H1 (cell line): ENCODE results near the gene UQCR10. TPM values are rescaled to one million over a fixed set of nuclear protein-coding genes. Genes with fewer than 3 reads are reported as not detected.

ENCODE experiments used
- CHD2 ChIP-seq: IDR thresholded peaks from 2 replicates; pipeline ENCODE4 v1.6.1; 2012; ENCODE audit warnings: low read length, improper control_type of control experiment
- CREB1 ChIP-seq: IDR thresholded peaks from 2 replicates; pipeline ENCODE4 v1.6.1; 2012; ENCODE audit warnings: inconsistent platforms
- FOSL1 ChIP-seq: IDR thresholded peaks from 2 replicates; pipeline ENCODE4 v1.6.1; 2011; ENCODE audit warnings: mild to moderate bottlenecking, low read depth, low read length, moderate library complexity; ENCODE audit not compliant: insufficient read depth
- POU5F1 ChIP-seq: IDR thresholded peaks from 2 replicates; pipeline ENCODE4 v1.6.1; 2011; ENCODE audit warnings: low read depth, mild to moderate bottlenecking, low read length, moderate library complexity
- SIRT6 ChIP-seq: IDR thresholded peaks from one replicate; pipeline ENCODE4 v1.7.1; 2012; ENCODE audit warnings: low read length, inconsistent platforms
- polyA plus RNA-seq, 7 experiments: library from polyadenylated mRNA; depleted of rRNA in 3 of 7; stranded (reverse) in 5 of 7; unstranded in 2 of 7; fragments of >200 nt in 5 of 7; fragments of 200-250 nt in 2 of 7; gene quantifications; 1 replicate in 5 of 7; 2 replicates in 1 of 7; 4 replicates in 1 of 7; pipeline versions ENCODE4 v1.2.1 to v1.2.3, GENCODE V29; 2011 to 2013; ENCODE audit warnings: missing spikeins in 2 of 7, mixed read lengths in 2 of 7
- total RNA-seq: library from RNA; stranded (reverse); fragmentation: NEBNext Ultra II Directional; extraction: Animal tissue kit (Norgen Biotek cat#: 25700); gene quantifications from 2 replicates; pipeline ENCODE4 v1.2.1, GENCODE V29; 2021

UQCR10 gene
- total and polyA plus RNA-seq, 2 of the 8 experiments (the other 6 are each of a cell fraction or from before 2014, with no cell fraction given): 102 to 260 TPM

- no peak for TF ChIP-seq CREB1
- no peak for TF ChIP-seq POU5F1
- TF ChIP-seq SIRT6: no peak
- no peak for TF ChIP-seq CHD2
- TF ChIP-seq FOSL1: no peak
Measured at GRCh38 chr22:29804985-29805384, 37.8 kb downstream of the UQCR10 start (continued).
